A673 (cell line): ENCODE results near the gene TMUB2. TPM values are rescaled to one million over a fixed set of nuclear protein-coding genes. Genes with fewer than 3 reads are reported as not detected.

Source experiments
- BruUV-seq: library from RNA; stranded (reverse); fragments of 400-500 nt; replicated peaks from 2 replicates; lab custom pipeline; 2021; lab: Mats Ljungman, UMichigan
- CTCF ChIA-PET: fragments of 300-600 bp; sonication (Branson Sonifier 250); formaldehyde crosslinking; loops from one replicate; lab custom pipeline; 2022; ENCODE audit warnings: antibody characterized with exemption; lab: Charles Lee
- POLR2A ChIA-PET: fragments of 300-600 bp; sonication (Branson Sonifier 250); formaldehyde crosslinking; loops from one replicate; lab custom pipeline; 2022; ENCODE audit warnings: antibody characterized with exemption; ENCODE audit not compliant: low non-redundant PET; lab: Charles Lee
- DNase-seq: peaks from one replicate; pipeline ENCODE4 v3.0.0-alpha.2; 2015; ENCODE audit warnings: low spot score
- H3K27ac ChIP-seq: fragments of 200-600 bp; sonication (generic); 2 replicates; pipeline ENCODE4 v1.5.1; 2016; ENCODE audit warnings: mixed run types, low read depth, mild to moderate bottlenecking, mixed read lengths, antibody characterized with exemption, low read length; ENCODE audit not compliant: poor library complexity, severe bottlenecking
- H3K27me3 ChIP-seq: fragments of 200-600 bp; sonication (generic); replicated peaks from 2 replicates; pipeline ENCODE4 v1.6.1; 2017; ENCODE audit warnings: mixed run types, low read depth, mild to moderate bottlenecking, mixed read lengths, antibody characterized with exemption, low read length; ENCODE audit not compliant: insufficient read depth, poor library complexity
- H3K36me3 ChIP-seq: fragments of 200-600 bp; sonication (generic); 2 replicates; pipeline ENCODE4 v1.6.1; 2016; ENCODE audit warnings: mixed run types, mild to moderate bottlenecking, mixed read lengths, antibody characterized with exemption, low read length; ENCODE audit not compliant: insufficient read depth, poor library complexity, severe bottlenecking
- H3K4me1 ChIP-seq: fragments of 200-600 bp; sonication (generic); 2 replicates; pipeline ENCODE4 v1.6.1; 2017; ENCODE audit warnings: mixed run types, mild to moderate bottlenecking, mixed read lengths, antibody characterized with exemption, low read length; ENCODE audit not compliant: insufficient read depth, poor library complexity, severe bottlenecking
- H3K4me3 ChIP-seq: fragments of 200-600 bp; sonication (generic); 2 replicates; pipeline ENCODE4 v1.5.1; 2016; ENCODE audit warnings: low read depth, mixed run types, mild to moderate bottlenecking, mixed read lengths, low read length; ENCODE audit not compliant: poor library complexity, severe bottlenecking
- H3K9me3 ChIP-seq: fragments of 200-600 bp; sonication (generic); 2 replicates; pipeline ENCODE4 v1.6.1; 2016; ENCODE audit warnings: mixed run types, low read depth, mild to moderate bottlenecking, mixed read lengths, antibody characterized with exemption, low read length; ENCODE audit not compliant: poor library complexity, severe bottlenecking
- CTCF ChIP-seq: fragments of 300-800, 200-600 bp; sonication (generic); conservative IDR thresholded peaks from 2 replicates; pipeline ENCODE4 v1.5.1; 2017; ENCODE audit warnings: low read depth, mild to moderate bottlenecking, antibody characterized with exemption, low read length, moderate library complexity, mixed read lengths
- EZH2 ChIP-seq: fragments of 200-600 bp; sonication (generic); IDR thresholded peaks from 2 replicates; pipeline ENCODE4 v1.6.1; 2017; ENCODE audit warnings: borderline replicate concordance, low read depth, mild to moderate bottlenecking, mixed read lengths, antibody characterized with exemption, low read length; ENCODE audit not compliant: poor library complexity, severe bottlenecking
- intact Hi-C: fragments of 100-400 bp; cut with micrococcal nuclease; formaldehyde crosslinking; loops from one replicate; pipeline ENCODE4 v1.10.0; 2022; ENCODE audit not compliant: unreplicated experiment
- total RNA-seq: library from RNA; stranded (reverse); gene quantifications from 2 replicates; pipeline ENCODE4 v1.2.3, GENCODE V29; 2021

The TMUB2 gene
- total RNA-seq, 1 experiment from 2014 or later = 13.0 TPM

DNA sequence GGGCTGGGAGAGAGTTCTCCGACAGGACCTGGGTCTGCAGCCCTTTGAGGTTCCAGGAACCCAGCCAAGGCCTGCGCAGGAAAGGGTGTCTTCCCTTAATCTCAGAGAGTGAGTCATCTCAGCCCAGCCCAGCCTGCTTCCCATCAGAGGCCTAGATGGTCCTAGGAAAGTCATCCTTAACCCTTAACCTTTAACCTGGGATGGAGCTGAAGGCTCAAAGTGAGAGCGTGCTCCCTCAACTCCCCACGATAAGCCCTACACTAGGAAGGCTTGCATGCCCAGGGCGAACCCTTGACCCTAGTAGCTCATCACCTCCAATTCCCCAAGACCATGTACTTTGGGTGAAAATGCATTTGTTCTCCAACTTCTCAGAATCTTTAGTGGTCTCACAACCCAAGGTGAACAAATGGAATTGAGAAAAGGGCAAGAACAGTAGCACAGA, 17.7 kb downstream of the TMUB2 start:
- no TSS peak for BruUV-seq
- Histone ChIP-seq H3K27ac (no peak overlapping the region), H3K4me3 (no peak overlapping the region), H3K4me1 (no peaks in the 10 kb centered on the region), H3K9me3 (no peaks in the 10 kb centered on the region), H3K27me3 (no peaks in the 10 kb centered on the region), H3K36me3 (peaks cover 26% of the 10 kb centered on the region)
- no peak for TF ChIP-seq EZH2
- TF ChIP-seq CTCF = no peak
- no peak for DNase-seq
- POLR2A ChIA-PET = no interaction called here
- intact Hi-C loops = no loop called here
- CTCF ChIA-PET = no interaction called here

DNA sequence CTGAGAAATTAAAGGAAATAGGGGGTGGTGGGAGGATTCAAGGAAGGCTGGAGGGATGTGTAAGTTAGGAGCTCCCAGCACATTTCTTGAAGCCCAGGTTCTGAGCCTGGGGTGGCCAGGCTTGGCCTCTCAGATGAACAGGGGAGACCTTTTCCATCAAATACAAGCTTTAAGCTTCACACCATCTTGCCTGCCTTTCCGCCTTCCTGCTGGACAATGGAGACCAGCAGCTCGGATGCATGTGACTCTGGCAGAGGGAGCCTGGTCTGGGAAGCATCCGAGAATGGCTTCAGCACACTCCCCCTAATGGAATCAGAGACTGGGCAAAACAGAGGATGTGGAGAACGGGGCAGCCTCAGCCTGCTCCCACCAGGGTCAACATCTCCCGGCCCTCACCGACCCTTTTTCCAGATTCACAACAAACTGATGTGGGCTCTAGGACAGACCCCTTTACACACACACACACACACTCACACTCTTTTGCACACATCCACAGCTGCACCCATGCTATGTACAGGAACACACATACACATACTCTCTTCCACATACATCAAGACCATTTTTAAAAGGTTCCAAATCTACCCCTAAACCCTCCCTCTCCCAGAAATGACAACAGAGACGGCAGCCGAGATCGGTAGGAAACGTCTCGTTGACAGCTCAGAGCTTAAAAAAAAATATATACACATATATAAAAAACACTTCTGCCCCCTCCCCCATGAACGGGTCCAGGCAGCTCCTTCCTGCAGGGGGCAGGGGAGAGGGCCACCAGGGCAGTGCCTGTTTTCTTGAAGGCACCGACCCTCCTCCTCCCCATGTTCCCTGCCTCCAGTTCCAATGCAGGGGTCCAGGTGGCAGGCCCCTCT, 19.4 kb downstream of the TMUB2 start:
- H3K4me1 ChIP-seq = no peaks in the 10 kb centered on the region
- H3K27me3 ChIP-seq = no peaks in the 10 kb centered on the region
- TF ChIP-seq EZH2 = no peak
- TF ChIP-seq CTCF = no peak
- CTCF ChIA-PET = no interaction called here
- H3K36me3 ChIP-seq = peaks cover 40% of the 10 kb centered on the region
- H3K4me3 ChIP-seq = no peak overlapping the region
- H3K27ac ChIP-seq = no peak overlapping the region
- intact Hi-C loops = no loop called here
- DNase-seq = no peak
- no TSS peak for BruUV-seq
- POLR2A ChIA-PET = interaction anchor here (0.7 kb wide), 1 partner anchor 114 kb away, joined by 3 read pairs; no protein-coding TSS in a partner anchor
- H3K9me3 ChIP-seq = no peaks in the 10 kb centered on the region

GRCh38 chr17:44206825-44207155, 20.0 kb downstream of the TMUB2 start:
- no TSS peak for BruUV-seq
- no peak for DNase-seq
- TF ChIP-seq CTCF = no peak
- Histone ChIP-seq H3K4me1 (no peaks in the 10 kb centered on the region), H3K27ac (no peak overlapping the region), H3K27me3 (no peaks in the 10 kb centered on the region), H3K9me3 (no peaks in the 10 kb centered on the region), H3K36me3 (peaks cover 40% of the 10 kb centered on the region), H3K4me3 (no peak overlapping the region)
- ChIA-PET CTCF (no interaction called here), POLR2A (no interaction called here)
- intact Hi-C loops = no loop called here
